K562 (cell line): ENCODE measurements around the gene ACER1. TPM values are rescaled to one million over a fixed set of nuclear protein-coding genes. Genes with fewer than 3 reads are reported as not detected.

Experiments
- ATAC-seq: fragments of 200-7000 bp; cut with Tn5 transposase; 3 replicates; pipeline ENCODE4 v1.9.1; 2020; ENCODE audit warnings: moderate library complexity
- BruUV-seq: library from RNA; stranded (reverse); fragments of 400-500 nt; replicated peaks from 2 replicates; lab custom pipeline; 2021; lab: Mats Ljungman, UMichigan
- CTCF ChIA-PET: fragments of 300-600 bp; formaldehyde crosslinking; extraction: SDS; loops from one replicate; lab custom pipeline; 2021; ENCODE audit warnings: low intra/inter-chr PET ratio; lab: Yijun Ruan, JAX
- POLR2A ChIA-PET: fragments of 300-600, 350-650 bp; sonication (Branson Sonifier 250); formaldehyde crosslinking; extraction: SDS; loops from one replicate; lab custom pipeline; 2021; ENCODE audit warnings: antibody characterized with exemption, inconsistent platforms; lab: Yijun Ruan, JAX
- DNase-seq, 4 experiments: peaks; one replicate each; pipeline versions ENCODE4 v3.0.0 to v3.0.0-alpha.2; 2011 to 2018; ENCODE audit warnings: low spot score in 3 of 4, mixed read lengths in 3 of 4; ENCODE audit errors: extremely low read depth in 1 of 4
- FAIRE-seq: peaks from 2 replicates; lab custom pipeline; 2011; peaks lifted over from hg19 to GRCh38; lab: Jason Lieb, UNC
- H2AFZ ChIP-seq: 2 replicates; pipeline ENCODE4 v1.6.0; 2011; ENCODE audit warnings: low read depth, low read length, control low read depth, inconsistent platforms
- H3K27ac ChIP-seq: fragments of 200-600 bp; 3 replicates; pipeline ENCODE4 v1.8.0; 2011; ENCODE audit warnings: low read depth, mild to moderate bottlenecking, control low read depth, inconsistent platforms, low read length, moderate library complexity, mixed read lengths; ENCODE audit errors: extremely low read depth
- H3K27me3 ChIP-seq, 2 experiments: fragments of 300-600 bp in 1 of 2; 2 replicates in 1 of 2; 3 replicates in 1 of 2; pipeline versions ENCODE4 v1.6.0 to v1.8.0; 2011; ENCODE audit warnings: inconsistent platforms in 2 of 2, low read length in 2 of 2, mild to moderate bottlenecking in 1 of 2, mixed read lengths in 1 of 2, moderate library complexity in 1 of 2; ENCODE audit not compliant: control insufficient read depth in 2 of 2, insufficient read depth in 2 of 2
- H3K36me3 ChIP-seq: fragments of 300-600 bp; 3 replicates; pipeline ENCODE4 v1.8.0; 2011; ENCODE audit warnings: mild to moderate bottlenecking, low read length, inconsistent platforms; ENCODE audit not compliant: control insufficient read depth, insufficient read depth
- H3K4me1 ChIP-seq, 2 experiments: fragments of 200-600 bp in 1 of 2; replicated peaks in 1 of 2; 2 replicates in 1 of 2; 3 replicates in 1 of 2; pipeline versions ENCODE4 v1.5.1 to v1.8.0; 2011; ENCODE audit warnings: inconsistent platforms in 2 of 2, low read length in 2 of 2, mild to moderate bottlenecking in 1 of 2, mixed read lengths in 1 of 2, moderate library complexity in 1 of 2; ENCODE audit not compliant: control insufficient read depth in 2 of 2, insufficient read depth in 2 of 2
- H3K4me2 ChIP-seq: 2 replicates; pipeline ENCODE4 v1.6.1; 2011; ENCODE audit warnings: low read length, control low read depth, inconsistent platforms, mixed read lengths; ENCODE audit not compliant: insufficient read depth
- H3K4me3 ChIP-seq: fragments of 200-600 bp; sonication (generic), shearing (Covaris generic); 2 replicates; pipeline ENCODE4 v1.5.1; 2016; ENCODE audit warnings: control low read depth, inconsistent platforms
- H3K79me2 ChIP-seq: fragments of 200-600 bp; 3 replicates; pipeline ENCODE4 v1.8.0; 2011; ENCODE audit warnings: low read length, inconsistent platforms; ENCODE audit not compliant: control insufficient read depth, insufficient read depth
- H3K9ac ChIP-seq, 2 experiments: 2 replicates each; pipeline versions ENCODE4 v1.6.0 to v1.6.1; 2011; ENCODE audit warnings: low read depth in 2 of 2, low read length in 2 of 2, control low read depth in 1 of 2, inconsistent platforms in 1 of 2, mild to moderate bottlenecking in 1 of 2, mixed read lengths in 1 of 2; ENCODE audit not compliant: insufficient read depth in 1 of 2
- H3K9me1 ChIP-seq: one replicate; pipeline ENCODE4 v1.6.0; 2011; ENCODE audit warnings: inconsistent platforms, mild to moderate bottlenecking, low read length, moderate library complexity; ENCODE audit not compliant: control insufficient read depth, insufficient read depth
- H3K9me3 ChIP-seq: replicated peaks from 2 replicates; pipeline ENCODE4 v1.5.1; 2011; ENCODE audit warnings: low read depth, low read length, inconsistent platforms; ENCODE audit not compliant: control insufficient read depth, insufficient read depth
- H4K20me1 ChIP-seq: replicated peaks from 2 replicates; pipeline ENCODE4 v1.6.1; 2011; ENCODE audit warnings: low read length, inconsistent platforms, mixed read lengths; ENCODE audit not compliant: control insufficient read depth, insufficient read depth
- ARID2 ChIP-seq: fragments of 450-650 bp; IDR thresholded peaks from 2 replicates; pipeline ENCODE4 v1.6.1; 2017; ENCODE audit warnings: antibody characterized with exemption, mild to moderate bottlenecking
- ATF7 ChIP-seq: fragments of 450-650 bp; IDR thresholded peaks from 2 replicates; pipeline ENCODE4 v1.7.1; 2014; ENCODE audit warnings: mild to moderate bottlenecking, moderate library complexity
- SIX5 ChIP-seq, 2 experiments: IDR thresholded peaks; 2 replicates each; pipeline ENCODE4 v1.6.1; 2011; ENCODE audit warnings: low read length in 2 of 2, borderline replicate concordance in 1 of 2, low read depth in 1 of 2, mild to moderate bottlenecking in 1 of 2, moderate library complexity in 1 of 2; ENCODE audit not compliant: insufficient read depth in 1 of 2
- SMAD1 ChIP-seq: fragments of 150-350 bp; IDR thresholded peaks from 2 replicates; pipeline ENCODE4 v1.6.1; 2014; ENCODE audit warnings: low read length, low read depth; ENCODE audit not compliant: partially characterized antibody
- WGBS: fragments of 100-300 bp; shearing (Covaris generic); methylation state at CpG from one replicate; pipeline ENCODE4 v1.1.6; 2016; ENCODE audit warnings: low coverage, mixed read lengths; ENCODE audit not compliant: insufficient coverage; ENCODE audit errors: missing lambda C conversion rate; 5-methylcytosine and 5-hydroxymethylcytosine counted together
- in situ Hi-C: fragments of 300-500 bp; cut with MboI; formaldehyde crosslinking; loops from 4 replicates; pipeline ENCODE4 v1.15.0; 2018; ENCODE audit warnings: inconsistent platforms, mixed read lengths
- intact Hi-C: fragments of 100-400 bp; cut with micrococcal nuclease; formaldehyde crosslinking; loops from 2 replicates; pipeline ENCODE4 v1.14.2; 2022
- polyA plus RNA-seq, 8 experiments: library from polyadenylated mRNA; depleted of rRNA in 4 of 8; stranded (reverse) in 5 of 8; unstranded in 3 of 8; fragments of >200 nt; fragmentation: Nextera tagmentation in 2 of 8; fragmentation: Illumina TruSeq in 1 of 8; extraction: Ambion mirVana in 2 of 8; extraction: Trizol in 1 of 8; gene quantifications; 2 replicates each; pipeline versions ENCODE4 v1.2.1 to v1.2.3, GENCODE V29; 2011 to 2014; ENCODE audit warnings: inconsistent platforms in 1 of 8, missing spikeins in 1 of 8
- total RNA-seq, 7 experiments: library from RNA; depleted of rRNA in 6 of 7; stranded (reverse); fragments of >200 nt in 6 of 7; fragmentation: Illumina TruSeq in 2 of 7; extraction: Trizol in 2 of 7; gene quantifications; 2 replicates each; pipeline versions ENCODE4 v1.2.1 to v1.2.3, GENCODE V29; 2011 to 2021; ENCODE audit warnings: low replicate concordance in 1 of 7
- TF ChIP-seq, protein P1 (sequence below): fragments of 450-650 bp; IDR thresholded peaks from 2 replicates; pipeline ENCODE4 v1.6.1; 2017; ENCODE audit warnings: antibody characterized with exemption, mild to moderate bottlenecking
- TF ChIP-seq, protein P2 (sequence below): fragments of 450-650 bp; formaldehyde crosslinking; IDR thresholded peaks from 2 replicates; pipeline ENCODE4 v1.4.0; 2022; ENCODE audit warnings: mild to moderate bottlenecking, moderate library complexity
- TF ChIP-seq, protein P3 (sequence below): fragments of 200-800 bp; sonication (Bioruptor generic); IDR thresholded peaks from 2 replicates; pipeline ENCODE4 v1.6.1; 2017; ENCODE audit warnings: missing genetic modification characterization, missing compliant biosample characterization

The ACER1 gene
- total and polyA plus RNA-seq, 9 of the 15 experiments (the other 6 are each of a cell fraction or from before 2014, with no cell fraction given), result not detected

DNA sequence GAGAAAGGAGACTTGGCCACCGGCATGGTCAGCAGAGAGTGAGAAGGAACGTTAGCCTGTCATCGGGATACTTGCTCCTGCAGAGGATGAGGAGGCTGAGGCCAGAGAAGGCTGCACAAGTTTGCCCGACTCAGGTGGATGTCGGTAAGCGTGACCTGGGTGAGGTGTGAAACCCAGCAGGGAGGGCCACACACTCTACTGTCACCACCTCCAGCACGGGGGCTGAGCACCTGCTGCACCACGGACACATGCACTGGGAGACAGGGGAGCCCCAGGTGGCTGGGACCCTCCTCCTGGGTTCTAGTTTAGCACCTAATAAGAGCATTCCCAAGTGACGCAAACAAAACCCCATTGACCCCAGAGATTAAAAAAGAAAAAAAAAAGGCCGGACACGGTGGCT, 70.9 kb downstream of the ACER1 start:
- POLR2A ChIA-PET, result interaction anchor here (0.7 kb wide), 1 partner anchor 494 kb away, joined by 3 read pairs; no protein-coding TSS in a partner anchor
- Histone ChIP-seq H3K36me3 (peaks cover 81% of the 10 kb centered on the region), H2AFZ (no peak overlapping the region)
- in situ Hi-C loops, result no loop called here
- ATAC-seq, result no peak
- TF ChIP-seq, protein P1, sequence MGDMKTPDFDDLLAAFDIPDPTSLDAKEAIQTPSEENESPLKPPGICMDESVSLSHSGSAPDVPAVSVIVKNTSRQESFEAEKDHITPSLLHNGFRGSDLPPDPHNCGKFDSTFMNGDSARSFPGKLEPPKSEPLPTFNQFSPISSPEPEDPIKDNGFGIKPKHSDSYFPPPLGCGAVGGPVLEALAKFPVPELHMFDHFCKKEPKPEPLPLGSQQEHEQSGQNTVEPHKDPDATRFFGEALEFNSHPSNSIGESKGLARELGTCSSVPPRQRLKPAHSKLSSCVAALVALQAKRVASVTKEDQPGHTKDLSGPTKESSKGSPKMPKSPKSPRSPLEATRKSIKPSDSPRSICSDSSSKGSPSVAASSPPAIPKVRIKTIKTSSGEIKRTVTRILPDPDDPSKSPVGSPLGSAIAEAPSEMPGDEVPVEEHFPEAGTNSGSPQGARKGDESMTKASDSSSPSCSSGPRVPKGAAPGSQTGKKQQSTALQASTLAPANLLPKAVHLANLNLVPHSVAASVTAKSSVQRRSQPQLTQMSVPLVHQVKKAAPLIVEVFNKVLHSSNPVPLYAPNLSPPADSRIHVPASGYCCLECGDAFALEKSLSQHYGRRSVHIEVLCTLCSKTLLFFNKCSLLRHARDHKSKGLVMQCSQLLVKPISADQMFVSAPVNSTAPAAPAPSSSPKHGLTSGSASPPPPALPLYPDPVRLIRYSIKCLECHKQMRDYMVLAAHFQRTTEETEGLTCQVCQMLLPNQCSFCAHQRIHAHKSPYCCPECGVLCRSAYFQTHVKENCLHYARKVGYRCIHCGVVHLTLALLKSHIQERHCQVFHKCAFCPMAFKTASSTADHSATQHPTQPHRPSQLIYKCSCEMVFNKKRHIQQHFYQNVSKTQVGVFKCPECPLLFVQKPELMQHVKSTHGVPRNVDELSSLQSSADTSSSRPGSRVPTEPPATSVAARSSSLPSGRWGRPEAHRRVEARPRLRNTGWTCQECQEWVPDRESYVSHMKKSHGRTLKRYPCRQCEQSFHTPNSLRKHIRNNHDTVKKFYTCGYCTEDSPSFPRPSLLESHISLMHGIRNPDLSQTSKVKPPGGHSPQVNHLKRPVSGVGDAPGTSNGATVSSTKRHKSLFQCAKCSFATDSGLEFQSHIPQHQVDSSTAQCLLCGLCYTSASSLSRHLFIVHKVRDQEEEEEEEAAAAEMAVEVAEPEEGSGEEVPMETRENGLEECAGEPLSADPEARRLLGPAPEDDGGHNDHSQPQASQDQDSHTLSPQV, result no peak
- TF ChIP-seq, protein P2, sequence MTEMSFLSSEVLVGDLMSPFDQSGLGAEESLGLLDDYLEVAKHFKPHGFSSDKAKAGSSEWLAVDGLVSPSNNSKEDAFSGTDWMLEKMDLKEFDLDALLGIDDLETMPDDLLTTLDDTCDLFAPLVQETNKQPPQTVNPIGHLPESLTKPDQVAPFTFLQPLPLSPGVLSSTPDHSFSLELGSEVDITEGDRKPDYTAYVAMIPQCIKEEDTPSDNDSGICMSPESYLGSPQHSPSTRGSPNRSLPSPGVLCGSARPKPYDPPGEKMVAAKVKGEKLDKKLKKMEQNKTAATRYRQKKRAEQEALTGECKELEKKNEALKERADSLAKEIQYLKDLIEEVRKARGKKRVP (CRISPR knock-in tag), result no peak
- TF ChIP-seq, protein P3, sequence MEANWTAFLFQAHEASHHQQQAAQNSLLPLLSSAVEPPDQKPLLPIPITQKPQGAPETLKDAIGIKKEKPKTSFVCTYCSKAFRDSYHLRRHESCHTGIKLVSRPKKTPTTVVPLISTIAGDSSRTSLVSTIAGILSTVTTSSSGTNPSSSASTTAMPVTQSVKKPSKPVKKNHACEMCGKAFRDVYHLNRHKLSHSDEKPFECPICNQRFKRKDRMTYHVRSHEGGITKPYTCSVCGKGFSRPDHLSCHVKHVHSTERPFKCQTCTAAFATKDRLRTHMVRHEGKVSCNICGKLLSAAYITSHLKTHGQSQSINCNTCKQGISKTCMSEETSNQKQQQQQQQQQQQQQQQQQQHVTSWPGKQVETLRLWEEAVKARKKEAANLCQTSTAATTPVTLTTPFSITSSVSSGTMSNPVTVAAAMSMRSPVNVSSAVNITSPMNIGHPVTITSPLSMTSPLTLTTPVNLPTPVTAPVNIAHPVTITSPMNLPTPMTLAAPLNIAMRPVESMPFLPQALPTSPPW, result no peak
- TF ChIP-seq SIX5 (IDR thresholded peaks at IDR 0.05; ENCODE audit: borderline replicate concordance in 1 of 2, insufficient read depth in 1 of 2, low read depth in 1 of 2, low read length in 2 of 2) (no peak), SMAD1 (no peak), ATF7 (no peak), ARID2 (no peak)
- TF ChIP-seq, all 486 proteins: peak for 0
- Histone ChIP-seq H3K4me3 (no peak overlapping the region), H3K9me3 (no peaks in the 10 kb centered on the region), H3K9ac (no peak overlapping the region), H4K20me1 (no peaks in the 10 kb centered on the region), H3K79me2 (peaks cover 72% of the 10 kb centered on the region), H3K27ac (no peak overlapping the region), H3K4me2 (no peak overlapping the region), H3K4me1 (peaks cover 0 to 19% of the 10 kb centered on the region in 2 experiments; a peak in 2 of 5 replicates), H3K27me3 (no peaks in the 10 kb centered on the region), H3K9me1 (no peaks in the 10 kb centered on the region)
- FAIRE-seq (no peak), DNase-seq (no peak)
- intact Hi-C loops, result no loop called here
- BruUV-seq, result no TSS peak
- CTCF ChIA-PET, result no interaction called here
- WGBS, result 97% methylated on average over 10 of the region's 11 CpGs
